Measurements from ENCODE around the gene CALU. TPM values are rescaled to one million over a fixed set of nuclear protein-coding genes. Genes with fewer than 3 reads are reported as not detected.

Gene CALU
- total and polyA plus RNA-seq, 10 of the 15 experiments (the other 5 are each of a cell fraction or from before 2014, with no cell fraction given), result 31.2 to 75.6 (median 42.1) TPM

DNA sequence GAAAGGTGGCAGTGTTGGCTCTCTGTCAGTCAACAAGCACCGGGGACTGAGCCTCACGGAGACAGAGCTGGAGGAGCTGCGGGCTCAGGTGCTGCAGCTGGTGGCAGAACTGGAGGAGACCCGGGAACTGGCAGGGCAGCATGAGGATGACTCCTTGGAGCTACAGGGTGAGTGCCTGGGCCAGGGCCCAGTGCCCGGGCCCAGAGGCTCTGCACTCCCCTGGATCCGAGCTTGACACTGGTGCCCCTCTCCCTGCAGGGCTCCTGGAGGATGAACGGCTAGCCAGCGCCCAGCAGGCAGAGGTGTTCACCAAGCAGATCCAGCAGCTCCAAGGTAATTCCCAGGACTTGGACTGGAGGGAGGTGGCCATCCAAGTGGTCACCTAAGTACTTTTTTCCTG, 55.3 kb downstream of the CALU start:
- in situ Hi-C loops (cut with MboI), result no loop called here
- H3K9me3 ChIP-seq (replicated peaks; ENCODE audit: control insufficient read depth, insufficient read depth, low read length), result no peaks in the 10 kb centered on the region
- intact Hi-C loops (cut with micrococcal nuclease; ENCODE audit: unreplicated experiment), result loop anchor here (5.0 kb wide), 2 partner anchors 88 to 298 kb away; no protein-coding TSS in a partner anchor
- H3K36me3 ChIP-seq (ENCODE audit: control insufficient read depth in 2 of 2, insufficient read depth in 2 of 2, low read length in 1 of 2), result no peaks in the 10 kb centered on the region
- ATAC-seq, result no peak
- ChIA-PET SMC1A (ENCODE audit: uncharacterized antibody, unreplicated experiment) (interaction anchor here (1.2 kb wide), 1 partner anchor 334 kb away, joined by 4 read pairs; no protein-coding TSS in a partner anchor), POLR2A (no interaction called here), CTCF (interaction anchor here (0.8 to 2.1 kb wide), 3 partner anchors 25 to 89 kb away, joined by 3 to 13 read pairs (median 3); no protein-coding TSS in a partner anchor), RAD21 (ENCODE audit: unreplicated experiment) (no interaction called here)
- H3K27ac ChIP-seq (ENCODE audit: control insufficient read depth, insufficient read depth), result no peak overlapping the region
- H4K20me1 ChIP-seq (ENCODE audit: control insufficient read depth, insufficient read depth), result no peaks in the 10 kb centered on the region
- no peak overlapping the region for H3K4me2 ChIP-seq (ENCODE audit: control insufficient read depth, insufficient read depth)
- DNase-seq (ENCODE audit: low read depth, low spot score), result no peak
- 60% methylated on average over 8 of the region's 8 CpGs for WGBS (ENCODE audit: insufficient coverage, insufficient replicate concordance, low lambda C conversion rate, missing lambda C conversion rate)
- no TSS peak for BruUV-seq (replicated peaks)
- no peak for TF ChIP-seq EZH2 (IDR thresholded peaks at IDR 0.05; ENCODE audit: borderline replicate concordance, control insufficient read depth, low read depth, low read length)
- no peak for TF ChIP-seq CREM (IDR thresholded peaks at IDR 0.05; ENCODE audit: low read depth)
- TF ChIP-seq IKZF2 (IDR thresholded peaks at IDR 0.05), result no peak
- TF ChIP-seq, protein P1, sequence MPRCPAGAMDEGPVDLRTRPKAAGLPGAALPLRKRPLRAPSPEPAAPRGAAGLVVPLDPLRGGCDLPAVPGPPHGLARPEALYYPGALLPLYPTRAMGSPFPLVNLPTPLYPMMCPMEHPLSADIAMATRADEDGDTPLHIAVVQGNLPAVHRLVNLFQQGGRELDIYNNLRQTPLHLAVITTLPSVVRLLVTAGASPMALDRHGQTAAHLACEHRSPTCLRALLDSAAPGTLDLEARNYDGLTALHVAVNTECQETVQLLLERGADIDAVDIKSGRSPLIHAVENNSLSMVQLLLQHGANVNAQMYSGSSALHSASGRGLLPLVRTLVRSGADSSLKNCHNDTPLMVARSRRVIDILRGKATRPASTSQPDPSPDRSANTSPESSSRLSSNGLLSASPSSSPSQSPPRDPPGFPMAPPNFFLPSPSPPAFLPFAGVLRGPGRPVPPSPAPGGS (IDR thresholded peaks at IDR 0.05; ENCODE audit: borderline replicate concordance, insufficient read depth, low read depth, low read length, poor library complexity, severe bottlenecking), result no peak
- no peak overlapping the region for H3K4me3 ChIP-seq
- peaks cover 0 to 2% of the 10 kb centered on the region in 2 experiments; a peak in 2 of 4 replicates for H3K27me3 ChIP-seq (replicated peaks in 1 of 2; ENCODE audit: control insufficient read depth in 2 of 2, insufficient read depth in 2 of 2, low read length in 1 of 2)
- H2AFZ ChIP-seq (ENCODE audit: control insufficient read depth, low read depth, low read length), result no peak overlapping the region
- no peaks in the 10 kb centered on the region for H3K79me2 ChIP-seq (ENCODE audit: control insufficient read depth, insufficient read depth, low read length)
- FAIRE-seq, result no peak
- peaks cover 3% of the 10 kb centered on the region; the same call in 1 of the 2 replicates for H3K4me1 ChIP-seq (ENCODE audit: control insufficient read depth, insufficient read depth, low read length)
- H3K9ac ChIP-seq (ENCODE audit: control insufficient read depth, insufficient read depth, low read length), result no peak overlapping the region

DNA sequence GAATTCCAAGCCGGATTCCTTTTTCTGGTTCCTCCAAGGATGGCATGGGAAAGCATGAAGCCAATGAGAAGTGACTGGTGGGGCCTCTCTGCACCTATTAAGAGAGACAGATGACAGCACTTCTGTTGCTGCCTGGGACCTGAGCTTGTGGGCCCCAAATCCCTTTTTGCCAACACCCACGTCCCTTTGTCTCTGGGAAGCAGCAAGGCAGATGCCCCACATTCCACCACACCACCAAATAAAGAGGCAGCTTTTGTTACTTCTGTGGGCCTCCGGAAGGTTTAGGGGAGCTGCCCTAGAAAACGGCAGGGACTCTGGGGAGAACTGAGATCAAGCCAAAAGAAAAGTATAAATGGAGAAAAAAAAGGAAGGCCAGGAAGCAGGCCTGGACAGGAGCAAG, 56.0 kb downstream of the CALU start:
- Histone ChIP-seq H3K4me2 (ENCODE audit: control insufficient read depth, insufficient read depth) (no peak overlapping the region), H2AFZ (ENCODE audit: control insufficient read depth, low read depth, low read length) (no peak overlapping the region), H3K4me3 (no peak overlapping the region), H3K9me3 (replicated peaks; ENCODE audit: control insufficient read depth, insufficient read depth, low read length) (no peaks in the 10 kb centered on the region), H3K27ac (ENCODE audit: control insufficient read depth, insufficient read depth) (no peak overlapping the region), H3K9ac (ENCODE audit: control insufficient read depth, insufficient read depth, low read length) (no peak overlapping the region), H3K79me2 (ENCODE audit: control insufficient read depth, insufficient read depth, low read length) (no peaks in the 10 kb centered on the region), H4K20me1 (ENCODE audit: control insufficient read depth, insufficient read depth) (no peaks in the 10 kb centered on the region), H3K27me3 (replicated peaks in 1 of 2; ENCODE audit: control insufficient read depth in 2 of 2, insufficient read depth in 2 of 2, low read length in 1 of 2) (0 out of 4 replicates have a peak, but pooled peaks cover 0 to 2% of the 10 kb centered on the region in 2 experiments), H3K36me3 (ENCODE audit: control insufficient read depth in 2 of 2, insufficient read depth in 2 of 2, low read length in 1 of 2) (no peaks in the 10 kb centered on the region), H3K4me1 (ENCODE audit: control insufficient read depth, insufficient read depth, low read length) (peaks cover 3% of the 10 kb centered on the region; the same call in 1 of the 2 replicates)
- 56% methylated on average over 4 of the region's 4 CpGs for WGBS (ENCODE audit: insufficient coverage, insufficient replicate concordance, low lambda C conversion rate, missing lambda C conversion rate)
- SMC1A ChIA-PET (ENCODE audit: uncharacterized antibody, unreplicated experiment), result no interaction called here
- ATAC-seq, result no peak
- FAIRE-seq, result no peak
- CTCF ChIA-PET, result interaction anchor here (0.8 to 2.1 kb wide), 3 partner anchors 25 to 88 kb away, joined by 3 to 13 read pairs (median 3); no protein-coding TSS in a partner anchor
- DNase-seq (ENCODE audit: low read depth, low spot score), result no peak
- RAD21 ChIA-PET (ENCODE audit: unreplicated experiment), result no interaction called here
- BruUV-seq (replicated peaks), result no TSS peak
- intact Hi-C loops (cut with micrococcal nuclease; ENCODE audit: unreplicated experiment) (no loop called here), in situ Hi-C loops (cut with MboI) (no loop called here)
- TF ChIP-seq PAX8 (IDR thresholded peaks at IDR 0.05), result no peak
- no peak for TF ChIP-seq BMI1 (IDR thresholded peaks at IDR 0.05; ENCODE audit: borderline replicate concordance)
- TF ChIP-seq ESRRA (IDR thresholded peaks at IDR 0.05; ENCODE audit: low read length), result no peak
- TF ChIP-seq POU2F2 (IDR thresholded peaks at IDR 0.05; ENCODE audit: borderline replicate concordance, low read depth, low read length), result no peak
- TF ChIP-seq, protein P2, sequence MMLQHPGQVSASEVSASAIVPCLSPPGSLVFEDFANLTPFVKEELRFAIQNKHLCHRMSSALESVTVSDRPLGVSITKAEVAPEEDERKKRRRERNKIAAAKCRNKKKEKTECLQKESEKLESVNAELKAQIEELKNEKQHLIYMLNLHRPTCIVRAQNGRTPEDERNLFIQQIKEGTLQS (IDR thresholded peaks at IDR 0.05; ENCODE audit: borderline replicate concordance, extremely low read depth, low read depth, low read length), result no peak
- TF ChIP-seq, protein P3, sequence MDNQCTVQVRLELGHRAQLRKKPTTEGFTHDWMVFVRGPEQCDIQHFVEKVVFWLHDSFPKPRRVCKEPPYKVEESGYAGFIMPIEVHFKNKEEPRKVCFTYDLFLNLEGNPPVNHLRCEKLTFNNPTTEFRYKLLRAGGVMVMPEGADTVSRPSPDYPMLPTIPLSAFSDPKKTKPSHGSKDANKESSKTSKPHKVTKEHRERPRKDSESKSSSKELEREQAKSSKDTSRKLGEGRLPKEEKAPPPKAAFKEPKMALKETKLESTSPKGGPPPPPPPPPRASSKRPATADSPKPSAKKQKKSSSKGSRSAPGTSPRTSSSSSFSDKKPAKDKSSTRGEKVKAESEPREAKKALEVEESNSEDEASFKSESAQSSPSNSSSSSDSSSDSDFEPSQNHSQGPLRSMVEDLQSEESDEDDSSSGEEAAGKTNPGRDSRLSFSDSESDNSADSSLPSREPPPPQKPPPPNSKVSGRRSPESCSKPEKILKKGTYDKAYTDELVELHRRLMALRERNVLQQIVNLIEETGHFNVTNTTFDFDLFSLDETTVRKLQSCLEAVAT (IDR thresholded peaks at IDR 0.05), result no peak
- TF ChIP-seq SIN3A (IDR thresholded peaks at IDR 0.05; ENCODE audit: low read depth, low read length), result no peak
- no peak for TF ChIP-seq ETV6 (conservative IDR thresholded peaks at IDR 0.05 in 1 of 2, IDR thresholded peaks at IDR 0.05 in 1 of 2; ENCODE audit: borderline replicate concordance in 1 of 2, low read depth in 1 of 2)
- TF ChIP-seq RB1 (IDR thresholded peaks at IDR 0.05; ENCODE audit: borderline replicate concordance), result no peak
- POLR2A ChIA-PET, result no interaction called here
